GM12878 (cell line): ENCODE data around the gene TINCR.

Source experiments
- CBX3 ChIP-seq: fragments of 200-600 bp; sonication (generic); IDR thresholded peaks from 2 replicates; pipeline ENCODE4 v1.6.1; 2016; ENCODE audit warnings: low read depth, borderline replicate concordance
- CTCF ChIP-seq, 3 experiments: IDR thresholded peaks in 2 of 3; conservative IDR thresholded peaks in 1 of 3; 2 replicates each; pipeline ENCODE4 v1.5.1; 2011; ENCODE audit warnings: low read depth in 3 of 3, low read length in 3 of 3, mild to moderate bottlenecking in 3 of 3, control low read depth in 2 of 3, moderate library complexity in 2 of 3, inconsistent platforms in 1 of 3, mixed read lengths in 1 of 3; ENCODE audit not compliant: control insufficient read depth in 2 of 3, insufficient read depth in 1 of 3; ENCODE audit errors: extremely low read depth in 1 of 3

GRCh38 chr19:5605362-5605761 is 37.6 kb upstream of the TINCR start:
- TF ChIP-seq CTCF (IDR thresholded peaks at IDR 0.05 in 2 of 3, conservative IDR thresholded peaks at IDR 0.05 in 1 of 3; ENCODE audit: control insufficient read depth in 2 of 3, extremely low read depth in 1 of 3, insufficient read depth in 1 of 3, low read depth in 3 of 3, low read length in 3 of 3) (no peak), CBX3 (no peak)
